Osteoblast (primary cell): Measurements from ENCODE around the gene SETD6. TPM values are rescaled to one million over a fixed set of nuclear protein-coding genes. Genes with fewer than 3 reads are reported as not detected.

Experiments
- DNase-seq: peaks from one replicate; pipeline ENCODE4 v3.0.0; 2011; ENCODE audit warnings: low spot score, mixed read lengths; ENCODE audit not compliant: insufficient read length; ENCODE audit errors: missing footprints
- H2AFZ ChIP-seq: 2 replicates; pipeline ENCODE4 v1.6.0; 2011; ENCODE audit warnings: mild to moderate bottlenecking, low read length
- H3K27ac ChIP-seq: 2 replicates; pipeline ENCODE4 v1.5.1; 2011; ENCODE audit warnings: mild to moderate bottlenecking, low read depth, low read length, moderate library complexity
- H3K27me3 ChIP-seq: 2 replicates; pipeline ENCODE4 v1.6.0; 2012; ENCODE audit warnings: mild to moderate bottlenecking, control low read depth, inconsistent platforms, low read length, moderate library complexity; ENCODE audit not compliant: insufficient read depth
- H3K36me3 ChIP-seq: 2 replicates; pipeline ENCODE4 v1.5.1; 2011; ENCODE audit warnings: mild to moderate bottlenecking, low read length, control low read depth, moderate library complexity; ENCODE audit not compliant: insufficient read depth
- H3K4me1 ChIP-seq: 2 replicates; pipeline ENCODE4 v1.5.1; 2011; ENCODE audit warnings: mild to moderate bottlenecking, low read length, control low read depth, moderate library complexity; ENCODE audit not compliant: insufficient read depth
- H3K4me2 ChIP-seq: 2 replicates; pipeline ENCODE4 v1.6.0; 2011; ENCODE audit warnings: mild to moderate bottlenecking, low read length; ENCODE audit not compliant: insufficient read depth
- H3K4me3 ChIP-seq: fragments of 200-600 bp; sonication (generic); 3 replicates; pipeline ENCODE4 v1.5.1; 2012; ENCODE audit warnings: mild to moderate bottlenecking, low read length, inconsistent platforms; ENCODE audit not compliant: insufficient read depth
- H3K79me2 ChIP-seq: 2 replicates; pipeline ENCODE4 v1.6.0; 2012; ENCODE audit warnings: mild to moderate bottlenecking, low read length, control low read depth, inconsistent platforms; ENCODE audit not compliant: insufficient read depth
- H3K9me3 ChIP-seq: 2 replicates; pipeline ENCODE4 v1.5.1; 2011; ENCODE audit warnings: low read depth, low read length, control low read depth
- H4K20me1 ChIP-seq: 2 replicates; pipeline ENCODE4 v1.6.0; 2012; ENCODE audit warnings: mild to moderate bottlenecking, low read length, control low read depth; ENCODE audit not compliant: insufficient read depth
- CTCF ChIP-seq: IDR thresholded peaks from 2 replicates; pipeline ENCODE4 v1.5.1; 2011; ENCODE audit warnings: mild to moderate bottlenecking, low read depth, low read length, moderate library complexity; ENCODE audit errors: extremely low read depth
- total RNA-seq: library from RNA; depleted of rRNA; stranded (reverse); fragments of >200 nt; gene quantifications from 2 replicates; pipeline ENCODE4 v1.2.3, GENCODE V29; 2012

SETD6 gene
- total RNA-seq, 1 donor = 12.3 TPM

- TF ChIP-seq CTCF = no peak
- no peak overlapping the region for H3K4me3 ChIP-seq
- H3K9me3 ChIP-seq = no peaks in the 10 kb centered on the region
- H3K36me3 ChIP-seq = no peaks in the 10 kb centered on the region
- H3K27me3 ChIP-seq = peaks cover 29% of the 10 kb centered on the region
- H3K27ac ChIP-seq = no peak overlapping the region
- DNase-seq = no peak
- H2AFZ ChIP-seq = no peak overlapping the region
- no peak overlapping the region for H3K4me2 ChIP-seq
- no peaks in the 10 kb centered on the region for H4K20me1 ChIP-seq
- H3K79me2 ChIP-seq = no peaks in the 10 kb centered on the region
- H3K4me1 ChIP-seq = no peaks in the 10 kb centered on the region
These were observed 43.9 kb upstream of the SETD6 start for GRCh38 chr16:58471209-58471975.

GRCh38 chr16:58472266-58472665, 43.1 kb upstream of the SETD6 start:
- no peaks in the 10 kb centered on the region for H4K20me1 ChIP-seq
- no peak overlapping the region for H3K4me3 ChIP-seq
- H3K9me3 ChIP-seq = no peaks in the 10 kb centered on the region
- DNase-seq = no peak
- TF ChIP-seq CTCF = no peak
- H2AFZ ChIP-seq = no peak overlapping the region
- no peak overlapping the region for H3K4me2 ChIP-seq
- H3K27me3 ChIP-seq = peaks cover 23% of the 10 kb centered on the region
- no peaks in the 10 kb centered on the region for H3K79me2 ChIP-seq
- H3K27ac ChIP-seq = no peak overlapping the region
- H3K36me3 ChIP-seq = no peaks in the 10 kb centered on the region
- H3K4me1 ChIP-seq = no peaks in the 10 kb centered on the region

GRCh38 chr16:58472827-58473226, 42.5 kb upstream of the SETD6 start:
- no peak for TF ChIP-seq CTCF
- H4K20me1 ChIP-seq = no peaks in the 10 kb centered on the region
- no peaks in the 10 kb centered on the region for H3K4me1 ChIP-seq
- no peak overlapping the region for H3K27ac ChIP-seq
- no peak overlapping the region for H3K4me2 ChIP-seq
- H3K4me3 ChIP-seq = no peak overlapping the region
- no peaks in the 10 kb centered on the region for H3K9me3 ChIP-seq
- H3K79me2 ChIP-seq = no peaks in the 10 kb centered on the region
- no peaks in the 10 kb centered on the region for H3K36me3 ChIP-seq
- no peak for DNase-seq
- H3K27me3 ChIP-seq = peaks cover 18% of the 10 kb centered on the region
- no peak overlapping the region for H2AFZ ChIP-seq

- DNase-seq = no peak
- Histone ChIP-seq H3K9me3 (no peaks in the 10 kb centered on the region), H3K4me2 (no peak overlapping the region), H3K79me2 (no peaks in the 10 kb centered on the region), H3K36me3 (no peaks in the 10 kb centered on the region), H3K4me1 (no peaks in the 10 kb centered on the region), H3K27me3 (peaks cover 9% of the 10 kb centered on the region), H3K27ac (no peak overlapping the region), H2AFZ (no peak overlapping the region), H3K4me3 (no peak overlapping the region), H4K20me1 (no peaks in the 10 kb centered on the region)
- TF ChIP-seq CTCF = no peak
These were observed 41.0 kb upstream of the SETD6 start for GRCh38 chr16:58474296-58474695.
